Spleen (tissue), 11 donors: ENCODE data around the gene RFPL1. TPM values are rescaled to one million over a fixed set of nuclear protein-coding genes. Genes with fewer than 3 reads are reported as not detected.

Experiments
- DNase-seq: peaks from one replicate; pipeline ENCODE4 v3.0.0-alpha.2; 2020
- H3K27ac ChIP-seq, 8 donors: fragments of 200-600 bp; sonication (generic) in 7 of 8; 1 replicate in 4 of 8; 2 replicates in 4 of 8; pipeline versions ENCODE4 v1.5.0 to v1.8.0; 2016 to 2021; ENCODE audit warnings: inconsistent platforms in 4 of 8, mild to moderate bottlenecking in 4 of 8, moderate library complexity in 1 of 8
- H3K27me3 ChIP-seq, 7 donors: fragments of 200-600 bp; sonication (generic) in 6 of 7; replicated peaks in 1 of 7; 1 replicate in 4 of 7; 2 replicates in 3 of 7; pipeline versions ENCODE4 v1.5.0 to v1.8.0; 2016 to 2021; ENCODE audit warnings: inconsistent platforms in 3 of 7, mild to moderate bottlenecking in 1 of 7
- H3K36me3 ChIP-seq, 6 donors: fragments of 200-600 bp; sonication (generic) in 5 of 6; 1 replicate in 4 of 6; 2 replicates in 2 of 6; pipeline versions ENCODE4 v1.5.0 to v1.8.0; 2016 to 2021; ENCODE audit warnings: inconsistent platforms in 2 of 6
- H3K4me1 ChIP-seq, 6 donors: fragments of 200-600 bp; sonication (generic) in 5 of 6; 1 replicate in 3 of 6; 2 replicates in 3 of 6; pipeline versions ENCODE4 v1.5.0 to v1.8.0; 2016 to 2021; ENCODE audit warnings: inconsistent platforms in 3 of 6
- H3K4me3 ChIP-seq, 8 donors: fragments of 200-600 bp; sonication (generic) in 7 of 8; 1 replicate in 4 of 8; 2 replicates in 4 of 8; pipeline versions ENCODE4 v1.5.0 to v1.8.0; 2016 to 2021; ENCODE audit warnings: inconsistent platforms in 4 of 8, mild to moderate bottlenecking in 4 of 8, moderate library complexity in 2 of 8
- H3K9me3 ChIP-seq, 8 donors: fragments of 200-600 bp; sonication (generic) in 7 of 8; 1 replicate in 4 of 8; 2 replicates in 4 of 8; pipeline versions ENCODE4 v1.5.0 to v1.8.0; 2016 to 2021; ENCODE audit warnings: inconsistent platforms in 4 of 8
- CTCF ChIP-seq, 11 experiments: fragments of 200-600 bp in 7 of 11; fragments of 450-650 bp in 4 of 11; sonication (generic) in 4 of 11; IDR thresholded peaks in 8 of 11; conservative IDR thresholded peaks in 3 of 11; 1 replicate in 7 of 11; 2 replicates in 4 of 11; pipeline versions ENCODE4 v1.4.0 to v1.8.0; 2016 to 2021; ENCODE audit warnings: antibody characterized with exemption in 11 of 11, inconsistent platforms in 4 of 11, mild to moderate bottlenecking in 1 of 11
- POLR2A ChIP-seq, 3 donors: fragments of 450-650 bp; IDR thresholded peaks; one replicate each; pipeline ENCODE4 v1.5.1; 2017; ENCODE audit warnings: antibody characterized with exemption in 3 of 3, mild to moderate bottlenecking in 1 of 3
- POLR2AphosphoS5 ChIP-seq, 3 donors: sonication (generic); formaldehyde crosslinking; IDR thresholded peaks; one replicate each; pipeline ENCODE4 v1.5.1; 2017; ENCODE audit warnings: antibody characterized with exemption in 3 of 3
- WGBS, 5 donors: extraction: QIAGEN DNeasy Blood & Tissue Kit in 3 of 5; methylation state at CpG; one replicate each; pipeline versions ENCODE4 v1.1.5 to v1.1.7; 2013 to 2018; 5-methylcytosine and 5-hydroxymethylcytosine counted together
- intact Hi-C: fragments of 100-400 bp; cut with DNase I; formaldehyde crosslinking; loops from one replicate; pipeline ENCODE4 v1.15.0; 2023; ENCODE audit warnings: low total_unique reads
- polyA plus RNA-seq, 3 donors: library from polyadenylated mRNA; stranded (reverse); fragments of 200-250 nt; gene quantifications; one replicate each; pipeline ENCODE4 v1.2.1, GENCODE V29; 2013
- total RNA-seq, 7 donors: library from RNA; depleted of rRNA in 3 of 7; stranded (reverse); fragments of >200 nt in 3 of 7; fragmentation: NEBNext Ultra II Directional in 4 of 7; extraction: Animal tissue kit (Norgen Biotek cat#: 25700) in 4 of 7; gene quantifications; one replicate each; pipeline versions ENCODE4 v1.1.0 to v1.2.1, GENCODE V29; 2016 to 2021
- donor health status: healthy with polysubstance abuse.
- donor health status: DM: no; HTN: no; CAD: no; lungs with moderate emphysema.
- donor health status: DM: no; HTN: no; CAD: no.
- donor health status: Bipolar disorder and iron deficiency.
- donor health status: healthy.
- donor health status: DM: no; HTN: no; CAD: no.
- donor health status: DM: yes; HTN: yes; CAD: no.

The RFPL1 gene
- total and polyA plus RNA-seq, 10 donors, result 0.03 to 1.4 (median 0.11) TPM; not detected in 5

DNA sequence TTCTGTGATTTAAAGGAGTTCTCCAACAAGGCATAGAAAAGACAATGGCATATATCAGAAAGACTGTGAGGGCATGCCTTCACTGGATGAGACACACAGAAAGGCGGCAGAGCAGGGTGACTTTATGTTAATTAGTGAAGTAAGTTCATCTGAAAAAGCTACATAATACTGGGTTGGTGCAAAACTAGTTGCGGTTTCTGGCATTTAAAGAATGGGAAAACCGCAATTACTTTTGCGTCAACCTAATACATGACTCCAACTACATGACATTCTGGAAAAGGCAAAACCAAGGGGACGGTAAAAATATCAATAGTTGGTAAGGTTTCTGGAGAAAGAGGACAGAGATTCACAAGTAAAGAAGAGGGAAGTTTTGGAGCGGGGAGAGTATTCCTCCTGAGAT is 5.1 kb downstream of the RFPL1 start:
- TF ChIP-seq POLR2AphosphoS5 (IDR thresholded peaks at IDR 0.05) (no peak), CTCF (IDR thresholded peaks at IDR 0.05 in 8 of 11, conservative IDR thresholded peaks at IDR 0.05 in 3 of 11) (no peak), POLR2A (IDR thresholded peaks at IDR 0.05) (no peak)
- 70 to 87% (median 81%) methylated on average over 6 of the region's 6 CpGs for WGBS, 5 donors
- DNase-seq, result no peak
- Histone ChIP-seq H3K4me1 (no peaks in the 10 kb centered on the region), H3K9me3 (no peaks in the 10 kb centered on the region), H3K4me3 (no peak overlapping the region), H3K36me3 (no peaks in the 10 kb centered on the region), H3K27ac (no peak overlapping the region), H3K27me3 (peaks cover 0 to 4% (median 0%) of the 10 kb centered on the region in 7 donors)
- intact Hi-C loops, result no loop called here

GRCh38 chr22:29443861-29444792 is 5.7 kb downstream of the RFPL1 start:
- H3K4me3 ChIP-seq, result no peak overlapping the region
- H3K9me3 ChIP-seq, result no peaks in the 10 kb centered on the region
- no peaks in the 10 kb centered on the region for H3K4me1 ChIP-seq
- DNase-seq, result no peak
- H3K36me3 ChIP-seq, result no peaks in the 10 kb centered on the region
- WGBS, 5 donors, result 65 to 78% (median 69%) methylated on average over 14 of the region's 14 CpGs
- no peak overlapping the region for H3K27ac ChIP-seq
- no peak for TF ChIP-seq CTCF (IDR thresholded peaks at IDR 0.05 in 8 of 11, conservative IDR thresholded peaks at IDR 0.05 in 3 of 11)
- TF ChIP-seq POLR2AphosphoS5 (IDR thresholded peaks at IDR 0.05), result no peak
- TF ChIP-seq POLR2A (IDR thresholded peaks at IDR 0.05), result no peak
- intact Hi-C loops, result no loop called here
- H3K27me3 ChIP-seq, result peaks cover 0 to 4% (median 0%) of the 10 kb centered on the region in 7 donors

- no peaks in the 10 kb centered on the region for H3K9me3 ChIP-seq
- H3K4me3 ChIP-seq, result no peak overlapping the region
- TF ChIP-seq POLR2AphosphoS5 (IDR thresholded peaks at IDR 0.05) (no peak), CTCF (IDR thresholded peaks at IDR 0.05 in 8 of 11, conservative IDR thresholded peaks at IDR 0.05 in 3 of 11) (no peak), POLR2A (IDR thresholded peaks at IDR 0.05) (no peak)
- no peak overlapping the region for H3K27ac ChIP-seq
- 80 to 91% (median 82%) methylated on average over 4 of the region's 4 CpGs for WGBS, 5 donors
- no peak for DNase-seq
- intact Hi-C loops, result no loop called here
- no peaks in the 10 kb centered on the region for H3K4me1 ChIP-seq
- peaks cover 0 to 4% (median 0%) of the 10 kb centered on the region in 7 donors for H3K27me3 ChIP-seq
- H3K36me3 ChIP-seq, result no peaks in the 10 kb centered on the region
Observed at GRCh38 chr22:29445508-29445907, 7.1 kb downstream of the RFPL1 start.

DNA sequence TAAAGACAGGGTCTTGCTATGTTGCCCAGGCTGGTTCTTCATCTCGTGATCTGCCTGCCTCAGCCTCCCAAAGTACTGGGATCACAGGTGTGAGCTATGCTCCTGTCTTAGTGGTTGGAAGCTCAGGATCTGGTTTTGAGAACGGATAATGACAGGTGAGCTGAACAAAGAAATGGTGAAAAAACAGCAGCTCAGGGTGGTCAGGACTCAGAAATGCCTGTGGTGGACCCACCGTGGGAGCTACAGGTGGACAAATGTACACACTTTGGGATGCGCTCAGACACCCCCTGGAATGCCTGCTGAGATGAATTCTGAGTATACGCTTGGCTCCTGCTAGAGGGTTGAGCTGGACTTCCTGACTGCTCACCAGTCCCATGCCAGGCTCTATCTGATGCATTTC is 9.5 kb downstream of the RFPL1 start:
- TF ChIP-seq POLR2AphosphoS5 (IDR thresholded peaks at IDR 0.05) (no peak), CTCF (IDR thresholded peaks at IDR 0.05 in 8 of 11, conservative IDR thresholded peaks at IDR 0.05 in 3 of 11) (no peak), POLR2A (IDR thresholded peaks at IDR 0.05) (no peak)
- Histone ChIP-seq H3K9me3 (no peaks in the 10 kb centered on the region), H3K4me1 (no peaks in the 10 kb centered on the region), H3K27ac (no peak overlapping the region), H3K36me3 (no peaks in the 10 kb centered on the region), H3K4me3 (no peak overlapping the region), H3K27me3 (peaks cover 0 to 4% (median 0%) of the 10 kb centered on the region in 7 donors)
- intact Hi-C loops, result no loop called here
- 86 to 92% (median 88%) methylated on average over 5 of the region's 5 CpGs for WGBS, 5 donors
- DNase-seq, result no peak
